ENCODE results near the gene BLNK. TPM values are rescaled to one million over a fixed set of nuclear protein-coding genes. Genes with fewer than 3 reads are reported as not detected.

Gene BLNK
- total and polyA plus RNA-seq, 2 donors (not counting 1 experiment from before 2014, with no cell fraction given), result 0.33 TPM; not detected in 1

GRCh38 chr10:96287392-96288105 lies 16.2 kb upstream of the BLNK start:
- TF ChIP-seq CTCF (conservative IDR thresholded peaks at IDR 0.05 in 1 of 2, IDR thresholded peaks at IDR 0.05 in 1 of 2; ENCODE audit: low read depth in 1 of 2, low read length in 2 of 2) (no peak), EZH2 (IDR thresholded peaks at IDR 0.05; ENCODE audit: low read length, missing control alignments) (no peak)
- H2AFZ ChIP-seq (ENCODE audit: low read length), result no peak overlapping the region
- H4K20me1 ChIP-seq (ENCODE audit: control insufficient read depth, extremely low read depth, insufficient read depth, low read length), result no peaks in the 10 kb centered on the region
- H3K9me3 ChIP-seq (ENCODE audit: control insufficient read depth, insufficient read depth, low read depth, low read length), result no peaks in the 10 kb centered on the region
- H3K27ac ChIP-seq (ENCODE audit: insufficient read depth, low read length), result no peak overlapping the region
- peak; percentile 2 to 6 for DNase-seq (ENCODE audit: low read depth in 2 of 2)
- no peaks in the 10 kb centered on the region for H3K4me1 ChIP-seq (ENCODE audit: control insufficient read depth, extremely low read depth, insufficient read depth, low read length)
- H3K4me2 ChIP-seq (ENCODE audit: extremely low read depth, insufficient read depth, low read length), result no peak overlapping the region
- H3K79me2 ChIP-seq (ENCODE audit: control insufficient read depth, insufficient read depth, low read length), result no peaks in the 10 kb centered on the region
- no peaks in the 10 kb centered on the region for H3K27me3 ChIP-seq (ENCODE audit: control insufficient read depth, insufficient read depth, low read length)
- H3K9ac ChIP-seq (ENCODE audit: insufficient read depth, low read length), result no peak overlapping the region
- H3K36me3 ChIP-seq (ENCODE audit: control insufficient read depth, insufficient read depth, low read length), result no peaks in the 10 kb centered on the region
- no peak overlapping the region for H3K4me3 ChIP-seq (replicated peaks in 1 of 4; ENCODE audit: control extremely low read depth in 1 of 4, insufficient read depth in 1 of 4, low read depth in 3 of 4, low read length in 4 of 4)

GRCh38 chr10:96285331-96285752 lies 14.0 kb upstream of the BLNK start:
- Histone ChIP-seq H3K9ac (ENCODE audit: insufficient read depth, low read length) (no peak overlapping the region), H3K27me3 (ENCODE audit: control insufficient read depth, insufficient read depth, low read length) (no peaks in the 10 kb centered on the region), H3K36me3 (ENCODE audit: control insufficient read depth, insufficient read depth, low read length) (no peaks in the 10 kb centered on the region), H3K27ac (ENCODE audit: insufficient read depth, low read length) (no peak overlapping the region), H4K20me1 (ENCODE audit: control insufficient read depth, extremely low read depth, insufficient read depth, low read length) (no peaks in the 10 kb centered on the region), H3K79me2 (ENCODE audit: control insufficient read depth, insufficient read depth, low read length) (no peaks in the 10 kb centered on the region), H3K4me1 (ENCODE audit: control insufficient read depth, extremely low read depth, insufficient read depth, low read length) (no peaks in the 10 kb centered on the region), H3K4me2 (ENCODE audit: extremely low read depth, insufficient read depth, low read length) (no peak overlapping the region), H2AFZ (ENCODE audit: low read length) (no peak overlapping the region), H3K4me3 (replicated peaks in 1 of 4; ENCODE audit: control extremely low read depth in 1 of 4, insufficient read depth in 1 of 4, low read depth in 3 of 4, low read length in 4 of 4) (no peak overlapping the region), H3K9me3 (ENCODE audit: control insufficient read depth, insufficient read depth, low read depth, low read length) (no peaks in the 10 kb centered on the region)
- no peak for DNase-seq (ENCODE audit: low read depth in 2 of 2)
- TF ChIP-seq CTCF (conservative IDR thresholded peaks at IDR 0.05 in 1 of 2, IDR thresholded peaks at IDR 0.05 in 1 of 2; ENCODE audit: low read depth in 1 of 2, low read length in 2 of 2), result no peak
- TF ChIP-seq EZH2 (IDR thresholded peaks at IDR 0.05; ENCODE audit: low read length, missing control alignments), result no peak

- Histone ChIP-seq H3K36me3 (ENCODE audit: control insufficient read depth, insufficient read depth, low read length) (no peaks in the 10 kb centered on the region), H3K79me2 (ENCODE audit: control insufficient read depth, insufficient read depth, low read length) (no peaks in the 10 kb centered on the region), H2AFZ (ENCODE audit: low read length) (no peak overlapping the region), H3K9me3 (ENCODE audit: control insufficient read depth, insufficient read depth, low read depth, low read length) (no peaks in the 10 kb centered on the region), H3K27me3 (ENCODE audit: control insufficient read depth, insufficient read depth, low read length) (no peaks in the 10 kb centered on the region), H3K4me1 (ENCODE audit: control insufficient read depth, extremely low read depth, insufficient read depth, low read length) (no peaks in the 10 kb centered on the region), H3K4me2 (ENCODE audit: extremely low read depth, insufficient read depth, low read length) (no peak overlapping the region), H4K20me1 (ENCODE audit: control insufficient read depth, extremely low read depth, insufficient read depth, low read length) (no peaks in the 10 kb centered on the region), H3K4me3 (replicated peaks in 1 of 4; ENCODE audit: control extremely low read depth in 1 of 4, insufficient read depth in 1 of 4, low read depth in 3 of 4, low read length in 4 of 4) (no peak overlapping the region), H3K9ac (ENCODE audit: insufficient read depth, low read length) (no peak overlapping the region), H3K27ac (ENCODE audit: insufficient read depth, low read length) (no peak overlapping the region)
- TF ChIP-seq CTCF (conservative IDR thresholded peaks at IDR 0.05 in 1 of 2, IDR thresholded peaks at IDR 0.05 in 1 of 2; ENCODE audit: low read depth in 1 of 2, low read length in 2 of 2), result no peak
- no peak for TF ChIP-seq EZH2 (IDR thresholded peaks at IDR 0.05; ENCODE audit: low read length, missing control alignments)
- no peak for DNase-seq (ENCODE audit: low read depth in 2 of 2)
Measured at GRCh38 chr10:96283756-96284155, 12.4 kb upstream of the BLNK start.

All from fibroblast of lung (primary cell).